A549 (cell line): ENCODE results near the gene SRCIN1. TPM values are rescaled to one million over a fixed set of nuclear protein-coding genes. Genes with fewer than 3 reads are reported as not detected.

Experiments
- ATAC-seq, 2 experiments: fragments of 200-7000 bp in 1 of 2; fragments of >200 bp in 1 of 2; cut with Nextera tagmentation in 1 of 2; cut with Tn5 transposase in 1 of 2; 3 replicates each; pipeline versions ENCODE4 v1.8.0 to v1.9.1; 2018 to 2020; ENCODE audit warnings: mild to moderate bottlenecking in 1 of 2, moderate library complexity in 1 of 2
- CTCF ChIA-PET: fragments of 300-600 bp; sonication (Branson Sonifier 250); formaldehyde crosslinking; extraction: SDS; loops from one replicate; lab custom pipeline; 2021; ENCODE audit warnings: antibody characterized with exemption, inconsistent platforms; lab: Yijun Ruan, JAX
- POLR2A ChIA-PET: fragments of 350-600 bp; formaldehyde crosslinking; extraction: SDS; loops from one replicate; lab custom pipeline; 2021; ENCODE audit warnings: antibody characterized with exemption, inconsistent platforms; lab: Yijun Ruan, JAX
- DNase-seq, 2 experiments: peaks; one replicate each; pipeline versions ENCODE4 v3.0.0 to v3.0.0-alpha.2; 2011 to 2016; ENCODE audit warnings: low read depth in 1 of 2, low spot score in 1 of 2
- FAIRE-seq: peaks from 2 replicates; lab custom pipeline; 2011; peaks lifted over from hg19 to GRCh38; lab: Jason Lieb, UNC
- H3K27ac ChIP-seq, 2 experiments: fragments of >200 bp; sonication (Bioruptor Twin); formaldehyde crosslinking; 3 replicates each; pipeline ENCODE4 v1.5.1; 2016 to 2017
- H3K4me1 ChIP-seq: fragments of >200 bp; sonication (Bioruptor Twin); formaldehyde crosslinking; 3 replicates; pipeline ENCODE4 v1.6.1; 2016
- H3K4me2 ChIP-seq: fragments of >200 bp; sonication (Bioruptor Twin); formaldehyde crosslinking; 3 replicates; pipeline ENCODE4 v1.6.1; 2016
- H3K4me3 ChIP-seq: fragments of >200 bp; sonication (Bioruptor Twin); formaldehyde crosslinking; 3 replicates; pipeline ENCODE4 v1.5.1; 2016
- H3K9me3 ChIP-seq: fragments of >200 bp; sonication (Bioruptor Twin); formaldehyde crosslinking; 3 replicates; pipeline ENCODE4 v1.6.1; 2016
- BHLHE40 ChIP-seq: IDR thresholded peaks from 2 replicates; pipeline ENCODE4 v1.6.1; 2012; ENCODE audit warnings: low read depth, low read length, inconsistent platforms
- CBX2 ChIP-seq: fragments of 200-600 bp; sonication (generic); IDR thresholded peaks from 2 replicates; pipeline ENCODE4 v1.6.1; 2016; ENCODE audit warnings: low read depth, mild to moderate bottlenecking, borderline replicate concordance
- CBX8 ChIP-seq: fragments of 200-600 bp; sonication (generic); IDR thresholded peaks from 2 replicates; pipeline ENCODE4 v1.6.1; 2016
- CHD2 ChIP-seq: fragments of 150-350 bp; IDR thresholded peaks from 2 replicates; pipeline ENCODE4 v1.6.1; 2014; ENCODE audit warnings: low read length; ENCODE audit not compliant: partially characterized antibody
- CHD4 ChIP-seq: fragments of 200-600 bp; sonication (generic); IDR thresholded peaks from 2 replicates; pipeline ENCODE4 v1.6.1; 2016; ENCODE audit warnings: antibody characterized with exemption, mild to moderate bottlenecking, borderline replicate concordance
- EHF ChIP-seq: fragments of 250-450 bp; sonication (Bioruptor Pico); IDR thresholded peaks from 2 replicates; pipeline ENCODE4 v1.5.0; 2020; ENCODE audit warnings: mild to moderate bottlenecking
- EHMT2 ChIP-seq: fragments of 200-600 bp; sonication (generic); IDR thresholded peaks from 2 replicates; pipeline ENCODE4 v1.6.1; 2016; ENCODE audit warnings: antibody characterized with exemption, low read depth, mild to moderate bottlenecking, moderate library complexity
- ESRRA ChIP-seq: fragments of 150-350 bp; IDR thresholded peaks from 2 replicates; pipeline ENCODE4 v1.6.1; 2014; ENCODE audit warnings: mild to moderate bottlenecking, low read length, borderline replicate concordance
- FOSL2 ChIP-seq, 2 experiments: fragments of 450-650 bp in 1 of 2; fragments of >200 bp in 1 of 2; sonication (Bioruptor Twin) in 1 of 2; formaldehyde crosslinking; IDR thresholded peaks; 2 replicates each; pipeline versions ENCODE4 v1.5.0 to v1.6.1; 2016 to 2020; ENCODE audit warnings: mild to moderate bottlenecking in 1 of 2, moderate library complexity in 1 of 2
- FOXS1 ChIP-seq: fragments of 250-450 bp; sonication (Bioruptor Pico); IDR thresholded peaks from 2 replicates; pipeline ENCODE4 v1.5.0; 2020; ENCODE audit warnings: mild to moderate bottlenecking, moderate library complexity
- HDAC2 ChIP-seq: fragments of 200-600 bp; sonication (generic); IDR thresholded peaks from 2 replicates; pipeline ENCODE4 v1.6.1; 2016
- HOXB5 ChIP-seq: fragments of 250-450 bp; sonication (Bioruptor Pico); IDR thresholded peaks from 2 replicates; pipeline ENCODE4 v1.5.0; 2020; ENCODE audit warnings: mild to moderate bottlenecking, moderate library complexity
- JUN ChIP-seq, 2 experiments: fragments of >200 bp; sonication (Bioruptor Twin); formaldehyde crosslinking; IDR thresholded peaks; 2 replicates in 1 of 2; 3 replicates in 1 of 2; pipeline ENCODE4 v1.6.1; 2016 to 2017
- MAFK ChIP-seq: fragments of 450-650 bp; IDR thresholded peaks from 2 replicates; pipeline ENCODE4 v1.6.1; 2014; ENCODE audit not compliant: partially characterized antibody
- NR3C1 ChIP-seq: fragments of >200 bp; sonication (Bioruptor Twin); formaldehyde crosslinking; IDR thresholded peaks from 3 replicates; pipeline ENCODE4 v1.6.1; 2017
- PHF8 ChIP-seq: fragments of 200-600 bp; sonication (generic); IDR thresholded peaks from 2 replicates; pipeline ENCODE4 v1.6.1; 2016; ENCODE audit warnings: low read depth, mild to moderate bottlenecking, antibody characterized with exemption, moderate library complexity, borderline replicate concordance
- RARB ChIP-seq: fragments of 250-450 bp; sonication (Bioruptor Pico); IDR thresholded peaks from 2 replicates; pipeline ENCODE4 v1.8.0; 2021; ENCODE audit warnings: mild to moderate bottlenecking, moderate library complexity
- RFX5 ChIP-seq: fragments of 450-650 bp; IDR thresholded peaks from 2 replicates; pipeline ENCODE4 v1.7.1; 2014; ENCODE audit warnings: antibody characterized with exemption, mild to moderate bottlenecking, moderate library complexity
- RNF2 ChIP-seq: fragments of 200-600 bp; sonication (generic); IDR thresholded peaks from 2 replicates; pipeline ENCODE4 v1.6.1; 2016; ENCODE audit warnings: low read depth, mild to moderate bottlenecking, antibody characterized with exemption, moderate library complexity, borderline replicate concordance
- TFCP2L1 ChIP-seq: fragments of 250-450 bp; sonication (Bioruptor Pico); IDR thresholded peaks from 2 replicates; pipeline ENCODE4 v1.5.0; 2021; ENCODE audit warnings: mild to moderate bottlenecking
- ZNF302 ChIP-seq: fragments of 250-450 bp; sonication (Bioruptor Pico); IDR thresholded peaks from 2 replicates; pipeline ENCODE4 v1.9.0; 2021; ENCODE audit warnings: inconsistent platforms, mild to moderate bottlenecking, moderate library complexity
- WGBS: methylation state at CpG from one replicate; pipeline ENCODE4 v1.1.6; 2017; ENCODE audit errors: missing lambda C conversion rate; 5-methylcytosine and 5-hydroxymethylcytosine counted together
- polyA plus RNA-seq, 4 experiments: library from polyadenylated mRNA; depleted of rRNA in 3 of 4; stranded (reverse); fragments of >200 nt; fragmentation: RNase III in 1 of 4; extraction: RNeasy Plus Mini Kit Qiagen cat#74134 plus additional on column Dnase treatment in 1 of 4; gene quantifications; 2 replicates in 3 of 4; 3 replicates in 1 of 4; pipeline ENCODE4 v1.2.3, GENCODE V29; 2011 to 2017
- TF ChIP-seq, protein P1 (sequence below): fragments of 250-450 bp; sonication (Bioruptor Pico); IDR thresholded peaks from 2 replicates; pipeline ENCODE4 v1.5.0; 2020; ENCODE audit warnings: low read depth, mild to moderate bottlenecking, moderate library complexity
- TF ChIP-seq, protein P2 (sequence below): fragments of >200 bp; sonication (Bioruptor Twin); formaldehyde crosslinking; IDR thresholded peaks from 2 replicates; pipeline ENCODE4 v1.6.1; 2016
- TF ChIP-seq, protein P3 (sequence below): IDR thresholded peaks from 2 replicates; pipeline ENCODE4 v1.6.1; 2012

SRCIN1 gene
- polyA plus RNA-seq, 2 of the 4 experiments (the other 2 are of a cell fraction) = 1.4 to 2.1 TPM

DNA sequence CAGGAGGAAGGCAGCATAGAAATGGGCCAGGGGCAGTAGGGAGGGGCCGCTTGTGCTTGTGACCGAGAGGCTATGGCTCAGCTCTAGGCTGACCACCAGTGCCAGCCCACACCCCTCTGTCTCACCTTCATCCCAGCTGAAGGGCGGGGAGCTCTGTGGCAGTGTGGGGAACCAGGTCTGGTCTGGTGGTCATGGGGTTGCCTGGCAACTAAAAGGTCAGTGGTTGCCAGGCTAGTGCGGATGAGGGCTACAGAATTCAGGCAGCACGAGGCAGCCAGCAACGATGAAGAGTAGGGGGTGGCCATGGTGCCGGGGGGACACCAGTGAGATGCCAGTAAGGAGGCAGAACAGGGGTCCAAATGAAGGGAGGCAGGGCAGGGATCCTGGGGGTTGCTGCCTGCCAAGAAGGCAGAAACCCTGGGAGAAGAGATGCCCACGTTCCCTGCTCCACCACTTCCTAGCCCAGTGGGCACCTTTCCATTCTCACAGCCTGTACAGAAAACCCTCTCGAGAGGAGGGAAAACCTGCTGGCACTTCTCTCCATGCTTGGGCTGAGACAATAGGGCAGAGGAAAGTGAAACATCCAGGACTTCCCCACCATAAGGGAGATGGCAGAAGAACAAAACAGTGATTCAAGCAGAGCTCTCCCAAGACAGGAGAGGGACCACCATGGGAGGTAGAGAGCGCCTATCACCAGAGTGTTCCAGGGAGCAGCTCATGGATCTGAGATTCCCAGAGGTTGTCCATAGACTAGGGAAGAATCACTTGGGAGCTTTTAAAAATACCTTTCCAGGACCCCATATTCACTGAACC lies 39.7 kb downstream of the SRCIN1 start:
- Histone ChIP-seq H3K9me3 (no peaks in the 10 kb centered on the region), H3K4me2 (no peak overlapping the region), H3K4me1 (no peaks in the 10 kb centered on the region), H3K27ac (no peak overlapping the region), H3K4me3 (no peak overlapping the region)
- POLR2A ChIA-PET = no interaction called here
- DNase-seq (no peak), FAIRE-seq (no peak), ATAC-seq (no peak)
- TF ChIP-seq PHF8 (no peak), NR3C1 (no peak), EHF (CRISPR knock-in tag) (no peak), CHD2 (no peak), EHMT2 (no peak), CBX8 (no peak), HDAC2 (no peak), ESRRA (no peak), CHD4 (no peak), ZNF302 (CRISPR knock-in tag) (no peak), FOXS1 (CRISPR knock-in tag) (no peak), FOSL2 (IDR thresholded peaks at IDR 0.05) (no peak), FOSL2 (CRISPR knock-in tag; IDR thresholded peaks at IDR 0.05) (no peak), TFCP2L1 (CRISPR knock-in tag) (no peak), CBX2 (no peak), BHLHE40 (no peak), RARB (CRISPR knock-in tag) (no peak), RFX5 (no peak)
- TF ChIP-seq, protein P1, sequence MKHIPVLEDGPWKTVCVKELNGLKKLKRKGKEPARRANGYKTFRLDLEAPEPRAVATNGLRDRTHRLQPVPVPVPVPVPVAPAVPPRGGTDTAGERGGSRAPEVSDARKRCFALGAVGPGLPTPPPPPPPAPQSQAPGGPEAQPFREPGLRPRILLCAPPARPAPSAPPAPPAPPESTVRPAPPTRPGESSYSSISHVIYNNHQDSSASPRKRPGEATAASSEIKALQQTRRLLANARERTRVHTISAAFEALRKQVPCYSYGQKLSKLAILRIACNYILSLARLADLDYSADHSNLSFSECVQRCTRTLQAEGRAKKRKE (CRISPR knock-in tag) = no peak
- WGBS = 43% methylated on average over 10 of the region's 10 CpGs
- CTCF ChIA-PET = interaction anchor here (1.1 to 28.4 kb wide), 6 partner anchors 8 to 169 kb away, joined by 3 to 948 read pairs (median 20); partner anchors contain the start of gene SRCIN1

DNA sequence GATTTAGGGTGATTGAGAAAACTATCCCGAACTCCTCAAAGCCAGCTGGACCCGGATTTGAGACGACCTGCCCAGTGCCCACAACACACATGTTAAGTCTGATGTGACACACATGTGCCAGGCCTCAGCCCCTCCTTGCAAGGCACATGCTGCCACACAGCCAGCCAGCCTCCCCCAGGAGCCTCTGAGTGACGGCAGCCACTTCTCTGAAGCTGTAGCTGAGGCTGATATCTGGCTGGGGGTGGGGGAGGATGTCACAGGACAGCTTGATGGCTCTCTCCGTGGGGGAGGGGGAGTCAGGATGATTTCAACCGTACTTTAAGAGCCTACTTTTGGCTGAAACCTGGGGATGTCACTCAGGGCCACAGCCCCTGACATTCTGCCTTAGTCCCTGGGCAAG lies 40.9 kb downstream of the SRCIN1 start:
- FAIRE-seq = no peak
- H3K27ac ChIP-seq = no peak overlapping the region
- CTCF ChIA-PET = interaction anchor here (1.2 to 28.4 kb wide), 6 partner anchors 12 to 93 kb away, joined by 3 to 948 read pairs (median 8); partner anchors contain the start of gene SRCIN1
- no peak for TF ChIP-seq HOXB5 (CRISPR knock-in tag)
- TF ChIP-seq NR3C1 = no peak
- TF ChIP-seq, all 56 proteins: peak for 0
- Histone ChIP-seq H3K4me1 (peaks cover 4% of the 10 kb centered on the region), H3K9me3 (no peaks in the 10 kb centered on the region), H3K4me2 (no peak overlapping the region), H3K4me3 (no peak overlapping the region)
- 18% methylated on average over 6 of the region's 6 CpGs for WGBS
- no peak for DNase-seq
- POLR2A ChIA-PET = no interaction called here
- no peak for ATAC-seq

DNA sequence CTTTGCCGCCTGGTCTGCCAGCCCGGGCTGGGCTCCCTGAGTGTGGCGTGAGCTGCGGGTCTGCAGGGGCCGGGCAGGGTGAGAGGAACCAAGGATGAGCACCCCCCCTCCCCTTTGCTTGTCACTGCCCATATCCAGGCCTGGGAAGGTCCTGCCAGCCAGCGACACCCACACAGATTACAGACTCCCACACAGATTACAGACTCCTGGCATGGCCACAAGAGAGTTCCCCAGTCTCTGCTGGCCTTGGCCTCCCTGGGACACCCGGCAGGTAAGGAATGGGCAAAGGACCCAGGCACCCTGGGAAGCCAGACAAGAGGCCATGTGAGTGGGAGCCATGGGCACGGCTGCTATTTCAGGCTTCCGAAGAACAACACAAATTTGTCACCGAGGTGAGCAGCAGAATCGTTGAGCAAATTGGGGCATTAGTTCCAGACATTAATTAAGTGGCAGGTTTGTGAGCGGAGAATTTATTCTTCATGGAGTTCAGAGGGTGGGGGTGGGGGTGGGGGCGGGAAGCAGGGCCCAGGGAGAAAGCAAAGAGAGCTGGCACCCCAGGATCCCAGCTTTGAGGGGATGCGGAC lies 41.4 kb downstream of the SRCIN1 start:
- ATAC-seq (no peak), FAIRE-seq (no peak), DNase-seq (no peak)
- no peak for TF ChIP-seq JUN (IDR thresholded peaks at IDR 0.05)
- TF ChIP-seq RNF2 = no peak
- no peak for TF ChIP-seq EHF (CRISPR knock-in tag)
- TF ChIP-seq MAFK = no peak
- TF ChIP-seq, protein P2, sequence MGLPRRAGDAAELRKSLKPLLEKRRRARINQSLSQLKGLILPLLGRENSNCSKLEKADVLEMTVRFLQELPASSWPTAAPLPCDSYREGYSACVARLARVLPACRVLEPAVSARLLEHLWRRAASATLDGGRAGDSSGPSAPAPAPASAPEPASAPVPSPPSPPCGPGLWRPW = no peak
- TF ChIP-seq, protein P3, sequence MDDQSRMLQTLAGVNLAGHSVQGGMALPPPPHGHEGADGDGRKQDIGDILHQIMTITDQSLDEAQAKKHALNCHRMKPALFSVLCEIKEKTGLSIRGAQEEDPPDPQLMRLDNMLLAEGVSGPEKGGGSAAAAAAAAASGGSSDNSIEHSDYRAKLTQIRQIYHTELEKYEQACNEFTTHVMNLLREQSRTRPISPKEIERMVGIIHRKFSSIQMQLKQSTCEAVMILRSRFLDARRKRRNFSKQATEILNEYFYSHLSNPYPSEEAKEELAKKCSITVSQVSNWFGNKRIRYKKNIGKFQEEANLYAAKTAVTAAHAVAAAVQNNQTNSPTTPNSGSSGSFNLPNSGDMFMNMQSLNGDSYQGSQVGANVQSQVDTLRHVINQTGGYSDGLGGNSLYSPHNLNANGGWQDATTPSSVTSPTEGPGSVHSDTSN = no peak
- Histone ChIP-seq H3K27ac (no peak overlapping the region), H3K9me3 (no peaks in the 10 kb centered on the region), H3K4me1 (peaks cover 8% of the 10 kb centered on the region), H3K4me3 (no peak overlapping the region), H3K4me2 (no peak overlapping the region)
- POLR2A ChIA-PET = no interaction called here
- WGBS = 72% methylated on average over 13 of the region's 14 CpGs
- CTCF ChIA-PET = interaction anchor here (1.1 to 28.4 kb wide), 7 partner anchors 11 to 94 kb away, joined by 3 to 948 read pairs (median 5); partner anchors contain the start of gene SRCIN1
